GM12872 (cell line): Measurements from ENCODE around the gene SDCBP2.

Experiments
- CTCF ChIP-seq: IDR thresholded peaks from 3 replicates; pipeline ENCODE4 v1.5.1; 2011; ENCODE audit warnings: low read depth, mild to moderate bottlenecking, low read length, moderate library complexity; ENCODE audit not compliant: insufficient read depth

Gene SDCBP2

GRCh38 chr20:1357921-1358671 is 29.2 kb upstream of the SDCBP2 start:
- no peak for TF ChIP-seq CTCF

DNA sequence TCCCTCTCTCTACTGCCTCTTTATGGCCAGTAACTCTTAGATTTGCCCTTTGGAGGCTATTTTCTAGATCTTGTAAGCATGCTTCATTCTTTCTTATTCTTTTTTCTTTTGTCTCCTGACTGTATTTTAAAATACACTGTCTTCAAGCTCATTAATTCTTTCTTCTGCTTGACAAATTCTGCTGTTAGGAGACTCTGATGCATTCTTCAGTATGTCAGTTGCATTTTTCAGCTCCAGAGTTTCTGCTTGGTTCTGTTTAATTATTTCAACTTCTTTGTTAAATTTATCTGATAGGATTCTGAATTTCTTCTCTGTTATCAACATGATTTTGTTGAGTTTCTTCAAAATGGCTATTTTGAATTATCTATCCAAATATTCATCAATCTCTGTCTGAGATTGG is 25.0 kb upstream of the SDCBP2 start:
- TF ChIP-seq CTCF, result no peak

DNA sequence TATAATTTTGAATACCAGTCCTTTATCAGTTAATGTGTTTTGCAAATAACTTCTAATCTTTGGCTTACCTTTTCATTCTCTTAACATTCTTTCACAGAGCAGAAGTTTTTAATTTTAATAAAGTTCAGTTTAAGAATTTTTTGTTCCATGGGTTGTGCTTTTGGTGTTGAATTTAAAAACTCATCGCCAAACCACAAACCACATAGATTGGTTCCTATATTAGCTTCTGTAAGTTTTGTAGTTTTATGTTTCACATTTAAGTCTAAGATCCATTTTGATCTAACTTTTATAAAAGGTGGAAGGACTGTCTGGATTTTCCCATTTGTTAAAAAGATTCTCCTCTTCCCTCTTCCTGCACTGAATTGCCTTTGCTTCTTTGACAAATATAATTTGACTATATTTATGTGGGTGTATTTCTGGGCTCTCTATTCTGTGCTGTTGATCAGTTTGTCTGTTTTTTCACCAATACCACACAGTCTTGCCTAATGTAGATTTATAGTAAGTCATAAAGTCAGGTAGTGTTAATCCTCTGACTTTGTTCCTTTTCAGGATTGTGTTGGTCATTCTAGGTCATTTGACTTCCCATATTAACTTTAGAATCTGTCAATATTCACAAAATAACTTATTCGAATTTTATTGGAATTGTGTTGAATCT is 17.5 kb upstream of the SDCBP2 start:
- TF ChIP-seq CTCF, result no peak

GRCh38 chr20:1345756-1346093 is 16.8 kb upstream of the SDCBP2 start:
- no peak for TF ChIP-seq CTCF

DNA sequence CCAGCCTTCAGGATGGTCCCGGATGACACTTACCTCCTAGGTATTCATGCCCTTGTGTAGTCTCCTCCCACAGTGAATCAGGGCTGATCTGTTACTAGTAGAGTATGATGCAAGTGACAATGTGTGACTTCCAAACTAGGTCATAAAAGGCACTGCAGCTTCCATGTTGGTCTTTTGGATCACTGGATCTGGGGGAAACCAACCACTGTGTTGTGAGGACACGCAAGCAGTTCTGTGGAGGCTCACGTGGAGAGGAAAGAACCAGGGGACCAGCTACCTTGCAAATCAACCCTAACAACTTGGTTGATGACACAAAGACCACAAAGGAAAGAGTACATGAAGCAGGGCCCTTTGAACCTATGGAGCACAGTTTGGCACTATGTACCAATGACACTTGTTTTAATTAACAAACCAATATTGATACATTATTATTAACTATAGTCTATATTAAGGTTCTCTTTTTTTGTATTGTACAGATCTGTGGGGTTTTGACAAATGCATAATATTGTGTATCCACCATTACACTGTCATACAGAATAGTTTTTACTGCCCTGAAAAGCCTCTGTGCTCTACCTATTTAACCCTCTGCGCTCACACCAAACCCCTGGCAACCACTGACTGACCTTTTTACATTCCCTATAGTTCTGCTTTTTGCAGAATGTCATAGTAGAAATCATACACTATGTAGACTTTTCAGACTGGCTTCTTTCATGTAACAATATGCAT is 16.3 kb upstream of the SDCBP2 start:
- no peak for TF ChIP-seq CTCF

DNA sequence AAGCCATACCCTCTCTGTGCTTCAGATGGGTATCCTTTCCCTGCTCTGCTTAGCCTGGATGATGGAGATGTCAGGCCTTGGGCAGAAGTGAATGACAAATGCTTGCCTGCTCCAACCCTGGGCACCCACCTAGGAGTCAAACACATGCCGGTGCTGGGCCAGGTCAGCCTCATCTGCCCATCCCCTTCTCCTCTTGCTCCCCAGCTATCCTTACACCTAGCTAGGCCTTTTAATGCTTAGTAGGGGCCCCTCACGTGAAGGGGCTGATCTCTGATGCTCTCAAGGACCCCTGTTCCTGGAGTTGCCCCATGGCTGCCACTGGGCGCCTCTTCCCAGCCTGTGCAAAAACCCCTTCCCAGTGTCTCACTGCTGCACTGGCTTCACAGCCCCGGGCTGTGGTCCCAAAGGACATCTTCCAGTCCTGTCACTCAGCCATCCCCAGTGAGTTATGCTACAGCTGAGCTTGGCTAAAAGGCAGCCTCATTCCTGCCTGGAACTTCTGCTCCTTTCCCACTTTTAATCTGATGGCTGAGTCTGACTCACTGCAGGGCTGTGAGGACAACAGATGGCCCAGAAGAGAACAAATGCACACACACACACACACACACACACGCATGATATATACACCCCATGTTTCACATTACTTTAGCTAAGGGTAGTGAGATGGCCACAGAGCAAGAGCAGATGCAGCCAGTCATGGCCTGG is 12.8 kb upstream of the SDCBP2 start:
- TF ChIP-seq CTCF, result no peak

DNA sequence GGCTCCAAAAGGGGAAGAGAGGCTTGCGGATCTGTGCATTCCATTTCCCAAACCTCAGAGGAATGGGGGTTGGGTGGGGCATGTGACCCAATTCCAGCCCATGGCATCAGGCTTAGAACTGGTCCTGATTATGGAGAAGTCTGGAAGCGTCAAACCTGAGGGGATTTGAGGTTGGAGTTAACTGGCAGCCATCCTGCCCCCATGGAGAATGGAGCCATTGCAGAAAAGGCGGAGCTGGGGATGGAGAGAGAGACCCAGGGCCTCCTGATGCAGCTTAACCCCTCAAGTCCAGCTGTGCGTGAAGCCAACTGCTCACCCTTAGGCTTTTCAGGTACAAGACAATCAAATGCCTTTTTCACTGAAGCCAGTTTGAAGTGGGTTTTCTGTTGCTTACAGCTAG is 9.9 kb upstream of the SDCBP2 start:
- no peak for TF ChIP-seq CTCF
